Caco-2 (cell line): ENCODE results near the gene TBX2. TPM values are rescaled to one million over a fixed set of nuclear protein-coding genes. Genes with fewer than 3 reads are reported as not detected.

ENCODE experiments used
- BruUV-seq: library from RNA; stranded (reverse); fragments of 400-500 nt; replicated peaks from 2 replicates; lab custom pipeline; 2021; lab: Mats Ljungman, UMichigan
- CTCF ChIA-PET: fragments of 300-600 bp; sonication (Branson Sonifier 250); formaldehyde crosslinking; loops from one replicate; lab custom pipeline; 2022; ENCODE audit warnings: antibody characterized with exemption; lab: Charles Lee
- POLR2A ChIA-PET: fragments of 300-600 bp; sonication (Branson Sonifier 250); formaldehyde crosslinking; loops from one replicate; lab custom pipeline; 2022; ENCODE audit warnings: antibody characterized with exemption; lab: Charles Lee
- DNase-seq, 2 experiments: peaks; one replicate each; pipeline versions ENCODE4 v3.0.0 to v3.0.0-alpha.2; 2020 to 2022
- H3K27me3 ChIP-seq: replicated peaks from 2 replicates; pipeline ENCODE4 v1.6.0; 2011; ENCODE audit warnings: low read length; ENCODE audit not compliant: control insufficient read depth, insufficient read depth
- H3K36me3 ChIP-seq: 2 replicates; pipeline ENCODE4 v1.5.1; 2011; ENCODE audit warnings: low read length; ENCODE audit not compliant: control insufficient read depth, insufficient read depth
- H3K4me1 ChIP-seq: fragments of 250-450 bp; sonication (Bioruptor Pico); 2 replicates; pipeline ENCODE4 v1.5.1; 2020; ENCODE audit warnings: mild to moderate bottlenecking
- H3K4me3 ChIP-seq: 2 replicates; pipeline ENCODE4 v1.5.1; 2011; ENCODE audit warnings: low read depth, mild to moderate bottlenecking, control low read depth, low read length
- H3K9me3 ChIP-seq: fragments of 250-450 bp; sonication (Bioruptor Pico); 2 replicates; pipeline ENCODE4 v1.5.1; 2020; ENCODE audit warnings: mild to moderate bottlenecking, moderate library complexity
- H3K27ac Mint-ChIP-seq: one replicate; pipeline ENCODE4 v1.8.0; 2022; ENCODE audit warnings: mixed read lengths; ENCODE audit not compliant: unreplicated experiment
- H3K27me3 Mint-ChIP-seq: one replicate; pipeline ENCODE4 v1.8.0; 2022; ENCODE audit warnings: mixed read lengths; ENCODE audit not compliant: insufficient read depth, unreplicated experiment
- H3K36me3 Mint-ChIP-seq: one replicate; pipeline ENCODE4 v1.8.0; 2022; ENCODE audit warnings: mild to moderate bottlenecking, mixed read lengths; ENCODE audit not compliant: insufficient read depth, unreplicated experiment
- H3K4me1 Mint-ChIP-seq: one replicate; pipeline ENCODE4 v1.8.0; 2022; ENCODE audit warnings: low read depth, mixed read lengths; ENCODE audit not compliant: unreplicated experiment
- H3K4me3 Mint-ChIP-seq: one replicate; pipeline ENCODE4 v1.8.0; 2022; ENCODE audit warnings: mild to moderate bottlenecking, moderate library complexity, mixed read lengths; ENCODE audit not compliant: unreplicated experiment
- H3K9me3 Mint-ChIP-seq: one replicate; pipeline ENCODE4 v1.8.0; 2022; ENCODE audit warnings: mixed read lengths; ENCODE audit not compliant: unreplicated experiment
- intact Hi-C: fragments of 100-400 bp; cut with micrococcal nuclease; formaldehyde crosslinking; loops from one replicate; pipeline ENCODE4 v1.10.0; 2022; ENCODE audit not compliant: unreplicated experiment
- total RNA-seq: library from RNA; stranded (reverse); gene quantifications from 2 replicates; pipeline ENCODE4 v1.2.3, GENCODE V29; 2022
- TF ChIP-seq, protein P1 (sequence below), 2 experiments: fragments of 200-600 bp in 1 of 2; IDR thresholded peaks; 1 replicate in 1 of 2; 2 replicates in 1 of 2; pipeline versions ENCODE4 v1.5.1 to v1.8.0; 2011 to 2022; ENCODE audit warnings: antibody characterized with exemption in 1 of 2, control low read depth in 1 of 2, inconsistent platforms in 1 of 2, low read depth in 1 of 2, low read length in 1 of 2, mild to moderate bottlenecking in 1 of 2, moderate library complexity in 1 of 2; ENCODE audit not compliant: insufficient read depth in 1 of 2, severe bottlenecking in 1 of 2, unreplicated experiment in 1 of 2

Gene TBX2
- total RNA-seq, 1 experiment from 2014 or later = 8.9 TPM

- Histone ChIP-seq H3K9me3 (no peaks in the 10 kb centered on the region), H3K27me3 (no peaks in the 10 kb centered on the region), H3K4me1 (peaks cover 14% of the 10 kb centered on the region), H3K36me3 (no peaks in the 10 kb centered on the region), H3K4me3 (no peak overlapping the region)
- Mint-ChIP-seq H3K4me3 (no peak overlapping the region), H3K27ac (no peak overlapping the region), H3K4me1 (peaks cover 7% of the 10 kb centered on the region), H3K36me3 (peaks cover 11% of the 10 kb centered on the region), H3K27me3 (no peaks in the 10 kb centered on the region), H3K9me3 (peaks cover 9% of the 10 kb centered on the region)
- no peak for DNase-seq
- ChIA-PET CTCF (no interaction called here), POLR2A (no interaction called here)
- intact Hi-C loops = no loop called here
- no TSS peak for BruUV-seq
- TF ChIP-seq, protein P1, sequence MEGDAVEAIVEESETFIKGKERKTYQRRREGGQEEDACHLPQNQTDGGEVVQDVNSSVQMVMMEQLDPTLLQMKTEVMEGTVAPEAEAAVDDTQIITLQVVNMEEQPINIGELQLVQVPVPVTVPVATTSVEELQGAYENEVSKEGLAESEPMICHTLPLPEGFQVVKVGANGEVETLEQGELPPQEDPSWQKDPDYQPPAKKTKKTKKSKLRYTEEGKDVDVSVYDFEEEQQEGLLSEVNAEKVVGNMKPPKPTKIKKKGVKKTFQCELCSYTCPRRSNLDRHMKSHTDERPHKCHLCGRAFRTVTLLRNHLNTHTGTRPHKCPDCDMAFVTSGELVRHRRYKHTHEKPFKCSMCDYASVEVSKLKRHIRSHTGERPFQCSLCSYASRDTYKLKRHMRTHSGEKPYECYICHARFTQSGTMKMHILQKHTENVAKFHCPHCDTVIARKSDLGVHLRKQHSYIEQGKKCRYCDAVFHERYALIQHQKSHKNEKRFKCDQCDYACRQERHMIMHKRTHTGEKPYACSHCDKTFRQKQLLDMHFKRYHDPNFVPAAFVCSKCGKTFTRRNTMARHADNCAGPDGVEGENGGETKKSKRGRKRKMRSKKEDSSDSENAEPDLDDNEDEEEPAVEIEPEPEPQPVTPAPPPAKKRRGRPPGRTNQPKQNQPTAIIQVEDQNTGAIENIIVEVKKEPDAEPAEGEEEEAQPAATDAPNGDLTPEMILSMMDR (IDR thresholded peaks at IDR 0.05; ENCODE audit: insufficient read depth in 1 of 2, low read depth in 1 of 2, low read length in 1 of 2, severe bottlenecking in 1 of 2, unreplicated experiment in 1 of 2) = no peak
These were observed 15.3 kb downstream of the TBX2 start for GRCh38 chr17:61414936-61415251.

- H3K27me3 ChIP-seq = no peaks in the 10 kb centered on the region
- TF ChIP-seq, protein P1 (IDR thresholded peaks at IDR 0.05; ENCODE audit: insufficient read depth in 1 of 2, low read depth in 1 of 2, low read length in 1 of 2, severe bottlenecking in 1 of 2, unreplicated experiment in 1 of 2) = no peak
- H3K4me3 ChIP-seq = no peak overlapping the region
- ChIA-PET CTCF (no interaction called here), POLR2A (no interaction called here)
- H3K4me1 Mint-ChIP-seq = peaks cover 7% of the 10 kb centered on the region
- no peaks in the 10 kb centered on the region for H3K9me3 ChIP-seq
- no peak for DNase-seq
- H3K4me1 ChIP-seq = peaks cover 14% of the 10 kb centered on the region
- intact Hi-C loops = loop anchor here (1.0 to 2.0 kb wide), 3 partner anchors 45 to 136 kb away; no protein-coding TSS in a partner anchor
- no peaks in the 10 kb centered on the region for H3K36me3 ChIP-seq
- H3K36me3 Mint-ChIP-seq = peaks cover 4% of the 10 kb centered on the region
- no TSS peak for BruUV-seq
- no peak overlapping the region for H3K27ac Mint-ChIP-seq
- no peaks in the 10 kb centered on the region for H3K27me3 Mint-ChIP-seq
- no peak overlapping the region for H3K4me3 Mint-ChIP-seq
- peaks cover 9% of the 10 kb centered on the region for H3K9me3 Mint-ChIP-seq
These were observed 15.9 kb downstream of the TBX2 start for GRCh38 chr17:61415374-61416210.

- no peaks in the 10 kb centered on the region for H3K27me3 Mint-ChIP-seq
- H3K36me3 ChIP-seq = no peaks in the 10 kb centered on the region
- intact Hi-C loops = loop anchor here (1.0 to 2.0 kb wide), 3 partner anchors 45 to 135 kb away; no protein-coding TSS in a partner anchor
- no peak overlapping the region for H3K4me3 ChIP-seq
- no peak overlapping the region for H3K4me3 Mint-ChIP-seq
- H3K27me3 ChIP-seq = no peaks in the 10 kb centered on the region
- no peak overlapping the region for H3K27ac Mint-ChIP-seq
- TF ChIP-seq, protein P1 (IDR thresholded peaks at IDR 0.05; ENCODE audit: insufficient read depth in 1 of 2, low read depth in 1 of 2, low read length in 1 of 2, severe bottlenecking in 1 of 2, unreplicated experiment in 1 of 2) = no peak
- ChIA-PET CTCF (no interaction called here), POLR2A (no interaction called here)
- peaks cover 14% of the 10 kb centered on the region for H3K4me1 ChIP-seq
- H3K9me3 ChIP-seq = no peaks in the 10 kb centered on the region
- H3K9me3 Mint-ChIP-seq = peaks cover 9% of the 10 kb centered on the region
- BruUV-seq = no TSS peak
- peaks cover 7% of the 10 kb centered on the region for H3K4me1 Mint-ChIP-seq
- DNase-seq = no peak
- no peaks in the 10 kb centered on the region for H3K36me3 Mint-ChIP-seq
These were observed 16.5 kb downstream of the TBX2 start for GRCh38 chr17:61416211-61416539.
